T-helper 1 cell treated with Interleukin-12 subunit alpha and Interleukin-12 subunit beta and Interleukin-4 antibody, amounts not matched to agents 30 μg/mL and 1 μg/mL, for 36 hours (primary cell): ENCODE measurements around the gene THRB.

Source experiments
- H3K27ac Mint-ChIP-seq: one replicate; pipeline ENCODE4 v1.8.0; 2021; ENCODE audit warnings: mild to moderate bottlenecking, mixed read lengths
- H3K27me3 Mint-ChIP-seq: one replicate; pipeline ENCODE4 v1.8.0; 2021; ENCODE audit warnings: low read depth, mixed read lengths
- H3K36me3 Mint-ChIP-seq: one replicate; pipeline ENCODE4 v1.8.0; 2021; ENCODE audit warnings: low read depth, mixed read lengths
- H3K4me1 Mint-ChIP-seq: one replicate; pipeline ENCODE4 v1.8.0; 2021; ENCODE audit warnings: low read depth, mixed read lengths
- H3K4me3 Mint-ChIP-seq: one replicate; pipeline ENCODE4 v1.8.0; 2021; ENCODE audit warnings: mild to moderate bottlenecking, moderate library complexity, mixed read lengths
- H3K9me3 Mint-ChIP-seq: one replicate; pipeline ENCODE4 v1.8.0; 2021; ENCODE audit warnings: mixed read lengths

THRB gene

DNA sequence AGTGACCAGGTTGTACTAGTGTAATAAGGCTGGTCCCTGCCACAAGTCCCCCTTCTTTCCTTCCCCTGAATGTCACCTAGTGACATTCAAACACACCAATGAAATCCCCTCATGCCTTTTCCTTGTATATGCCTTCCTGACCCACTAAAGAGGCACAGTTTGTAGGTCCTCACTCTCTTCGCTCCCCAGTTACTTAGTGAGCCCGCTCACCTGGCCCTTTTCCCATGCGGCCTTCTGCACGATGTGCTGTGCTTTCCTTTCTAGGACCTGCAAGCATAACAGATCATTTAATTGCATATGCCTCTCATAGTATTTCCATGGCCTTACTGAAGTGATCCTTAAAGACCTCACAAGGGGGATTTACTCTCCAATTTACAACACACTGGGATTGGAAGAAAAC lies 146.3 kb downstream of the THRB start:
- Mint-ChIP-seq H3K27ac (no peak overlapping the region), H3K9me3 (no peaks in the 10 kb centered on the region), H3K4me1 (no peaks in the 10 kb centered on the region), H3K4me3 (no peak overlapping the region), H3K36me3 (no peaks in the 10 kb centered on the region), H3K27me3 (no peaks in the 10 kb centered on the region)

- Mint-ChIP-seq H3K36me3 (no peaks in the 10 kb centered on the region), H3K27ac (no peak overlapping the region)
Observed at GRCh38 chr3:24344784-24345439, 149.7 kb downstream of the THRB start.

DNA sequence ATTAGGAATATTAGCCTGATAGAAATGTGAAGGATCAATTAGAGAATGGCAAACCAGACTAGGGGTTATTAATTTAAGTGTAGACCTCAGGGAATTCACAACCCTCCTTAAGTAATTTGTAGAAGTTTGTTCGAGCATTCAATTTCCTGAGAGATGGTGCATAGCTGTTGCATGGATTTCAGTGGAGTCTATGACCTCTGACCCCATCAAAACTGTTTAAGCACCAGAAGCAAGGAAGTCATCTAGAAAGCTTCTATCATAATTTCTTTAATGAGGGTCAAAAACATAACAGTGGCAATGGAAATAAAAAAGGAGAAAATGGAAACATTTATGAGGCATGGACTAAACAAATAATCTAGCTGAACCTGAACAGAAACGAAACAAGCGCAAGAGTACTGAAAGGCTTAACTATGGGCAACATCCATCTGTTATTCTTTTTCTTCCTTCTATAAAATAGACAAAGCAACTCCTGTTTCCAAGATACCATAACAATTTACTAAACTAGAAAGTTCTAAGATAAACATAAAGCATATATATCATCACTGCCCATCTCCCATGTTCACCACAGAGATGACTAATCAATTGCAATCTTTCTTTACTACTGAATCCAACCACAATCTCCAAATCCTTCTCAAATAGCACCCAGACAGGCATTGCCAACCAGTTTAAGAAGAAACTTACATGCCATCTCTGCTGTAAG lies 151.4 kb downstream of the THRB start:
- Mint-ChIP-seq H3K27ac (no peak overlapping the region), H3K4me3 (no peak overlapping the region), H3K36me3 (no peaks in the 10 kb centered on the region), H3K4me1 (no peaks in the 10 kb centered on the region), H3K27me3 (no peaks in the 10 kb centered on the region), H3K9me3 (no peaks in the 10 kb centered on the region)

More at GRCh38 chr3:24344784-24345439, 149.7 kb downstream of the THRB start:
- H3K4me3 Mint-ChIP-seq, result no peak overlapping the region
- H3K9me3 Mint-ChIP-seq, result no peaks in the 10 kb centered on the region
- no peaks in the 10 kb centered on the region for H3K27me3 Mint-ChIP-seq
- H3K4me1 Mint-ChIP-seq, result no peaks in the 10 kb centered on the region

DNA sequence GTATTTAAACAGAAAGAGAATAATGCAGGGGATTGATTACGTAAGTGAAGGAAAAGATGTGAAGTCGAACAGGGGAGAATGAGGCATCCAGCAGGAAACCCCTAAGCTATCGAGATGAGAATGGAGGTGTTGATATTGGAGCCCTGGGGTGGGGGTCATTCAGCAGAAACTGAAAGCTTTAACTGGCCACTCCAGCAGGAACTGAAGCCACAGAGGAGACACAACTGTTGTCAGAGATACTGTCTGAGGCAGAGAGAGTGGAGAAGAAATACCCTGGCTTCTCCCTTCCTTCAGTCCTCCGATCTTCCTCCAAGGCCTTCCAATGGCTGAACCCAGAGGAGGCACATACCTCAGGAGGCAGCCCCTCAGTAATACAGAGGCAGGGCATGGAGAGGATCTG lies 152.4 kb downstream of the THRB start:
- Mint-ChIP-seq H3K27me3 (no peaks in the 10 kb centered on the region), H3K27ac (no peak overlapping the region), H3K9me3 (no peaks in the 10 kb centered on the region), H3K36me3 (no peaks in the 10 kb centered on the region), H3K4me1 (no peaks in the 10 kb centered on the region), H3K4me3 (no peak overlapping the region)

DNA sequence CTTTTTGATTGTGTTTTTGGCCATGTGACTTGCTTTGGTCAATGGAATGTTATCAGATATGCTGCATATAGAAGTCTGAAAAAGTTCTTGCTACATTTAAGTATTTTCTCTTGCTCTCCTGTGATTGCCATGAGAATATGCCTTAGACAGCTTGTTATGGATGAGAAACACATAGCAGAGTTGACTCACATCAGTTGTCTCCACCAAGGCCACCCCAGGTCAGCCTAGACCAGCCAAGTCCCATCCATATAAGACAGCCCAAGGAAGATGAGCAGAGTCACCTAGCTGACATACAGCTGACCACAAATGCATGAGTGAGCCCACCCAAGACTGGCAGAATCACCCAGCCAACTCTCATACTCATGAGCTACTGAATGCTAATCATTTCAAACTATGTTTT lies 153.0 kb downstream of the THRB start:
- no peaks in the 10 kb centered on the region for H3K9me3 Mint-ChIP-seq
- H3K4me1 Mint-ChIP-seq, result no peaks in the 10 kb centered on the region
- no peaks in the 10 kb centered on the region for H3K27me3 Mint-ChIP-seq
- no peak overlapping the region for H3K27ac Mint-ChIP-seq
- H3K4me3 Mint-ChIP-seq, result no peak overlapping the region
- H3K36me3 Mint-ChIP-seq, result no peaks in the 10 kb centered on the region

- H3K4me3 Mint-ChIP-seq, result no peak overlapping the region
Observed at GRCh38 chr3:24340966-24341365, 153.7 kb downstream of the THRB start.

DNA sequence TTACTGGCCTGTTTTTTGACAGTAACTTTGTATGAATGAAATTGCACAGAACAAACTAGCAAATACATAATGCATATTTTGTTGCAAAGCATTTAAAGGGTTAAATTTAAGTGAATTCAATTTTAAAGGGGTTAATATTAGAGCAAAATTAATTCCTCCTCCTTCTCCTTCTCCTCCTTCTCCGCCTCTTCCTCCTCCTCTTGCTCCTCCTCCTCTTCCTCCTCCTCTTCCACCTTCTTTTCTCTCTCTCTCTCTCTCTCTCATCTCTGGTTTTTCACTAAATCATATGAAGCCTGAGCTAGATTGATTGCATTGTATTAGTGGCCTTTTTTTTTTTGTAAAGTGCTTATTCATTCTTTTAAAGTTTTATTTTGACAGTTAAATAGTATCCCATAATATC lies 154.5 kb downstream of the THRB start:
- Mint-ChIP-seq H3K27me3 (no peaks in the 10 kb centered on the region), H3K4me1 (no peaks in the 10 kb centered on the region), H3K36me3 (no peaks in the 10 kb centered on the region), H3K9me3 (no peaks in the 10 kb centered on the region), H3K27ac (no peak overlapping the region), H3K4me3 (no peak overlapping the region)

More at GRCh38 chr3:24340966-24341365, 153.7 kb downstream of the THRB start:
- H3K27me3 Mint-ChIP-seq, result no peaks in the 10 kb centered on the region
- H3K36me3 Mint-ChIP-seq, result no peaks in the 10 kb centered on the region
- H3K9me3 Mint-ChIP-seq, result no peaks in the 10 kb centered on the region
- no peaks in the 10 kb centered on the region for H3K4me1 Mint-ChIP-seq
- no peak overlapping the region for H3K27ac Mint-ChIP-seq

GRCh38 chr3:24339266-24339825 lies 155.3 kb downstream of the THRB start:
- Mint-ChIP-seq H3K36me3 (no peaks in the 10 kb centered on the region), H3K27me3 (no peaks in the 10 kb centered on the region), H3K9me3 (no peaks in the 10 kb centered on the region), H3K4me1 (no peaks in the 10 kb centered on the region), H3K27ac (no peak overlapping the region), H3K4me3 (no peak overlapping the region)

- Mint-ChIP-seq H3K27ac (no peak overlapping the region), H3K36me3 (no peaks in the 10 kb centered on the region), H3K27me3 (no peaks in the 10 kb centered on the region), H3K9me3 (no peaks in the 10 kb centered on the region), H3K4me1 (no peaks in the 10 kb centered on the region), H3K4me3 (no peak overlapping the region)
Observed at GRCh38 chr3:24338409-24339130, 156.1 kb downstream of the THRB start.

GRCh38 chr3:24336101-24336500 lies 158.5 kb downstream of the THRB start:
- H3K9me3 Mint-ChIP-seq, result no peaks in the 10 kb centered on the region
- no peaks in the 10 kb centered on the region for H3K27me3 Mint-ChIP-seq
- H3K4me3 Mint-ChIP-seq, result no peak overlapping the region
- H3K27ac Mint-ChIP-seq, result no peak overlapping the region
- H3K36me3 Mint-ChIP-seq, result no peaks in the 10 kb centered on the region
- H3K4me1 Mint-ChIP-seq, result no peaks in the 10 kb centered on the region

- H3K4me1 Mint-ChIP-seq, result no peaks in the 10 kb centered on the region
- H3K27me3 Mint-ChIP-seq, result no peaks in the 10 kb centered on the region
- no peaks in the 10 kb centered on the region for H3K36me3 Mint-ChIP-seq
- no peak overlapping the region for H3K4me3 Mint-ChIP-seq
- no peaks in the 10 kb centered on the region for H3K9me3 Mint-ChIP-seq
- H3K27ac Mint-ChIP-seq, result no peak overlapping the region
Observed at GRCh38 chr3:24332092-24332491, 162.6 kb downstream of the THRB start.

DNA sequence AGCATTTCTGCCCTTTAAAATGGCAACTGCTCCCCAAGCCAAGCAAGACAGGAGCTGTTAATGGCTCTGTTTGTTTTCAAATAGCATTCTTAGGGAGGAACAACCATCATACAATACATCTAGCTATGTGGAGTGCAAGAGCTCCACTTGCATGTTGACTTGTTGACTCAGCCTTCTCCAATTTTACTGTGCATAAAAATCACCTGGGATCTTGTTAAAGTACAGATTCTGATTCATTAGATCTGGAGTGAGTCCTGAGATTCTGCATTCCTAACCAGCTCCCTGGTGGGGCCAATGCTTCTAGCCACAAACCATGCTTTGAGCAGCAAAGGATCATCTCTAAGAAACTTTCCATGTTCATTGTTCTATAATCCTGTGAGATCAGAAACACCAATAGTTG lies 171.4 kb downstream of the THRB start:
- H3K4me3 Mint-ChIP-seq, result no peak overlapping the region
- no peaks in the 10 kb centered on the region for H3K27me3 Mint-ChIP-seq
- no peak overlapping the region for H3K27ac Mint-ChIP-seq
- H3K9me3 Mint-ChIP-seq, result no peaks in the 10 kb centered on the region
- H3K4me1 Mint-ChIP-seq, result no peaks in the 10 kb centered on the region
- no peaks in the 10 kb centered on the region for H3K36me3 Mint-ChIP-seq

DNA sequence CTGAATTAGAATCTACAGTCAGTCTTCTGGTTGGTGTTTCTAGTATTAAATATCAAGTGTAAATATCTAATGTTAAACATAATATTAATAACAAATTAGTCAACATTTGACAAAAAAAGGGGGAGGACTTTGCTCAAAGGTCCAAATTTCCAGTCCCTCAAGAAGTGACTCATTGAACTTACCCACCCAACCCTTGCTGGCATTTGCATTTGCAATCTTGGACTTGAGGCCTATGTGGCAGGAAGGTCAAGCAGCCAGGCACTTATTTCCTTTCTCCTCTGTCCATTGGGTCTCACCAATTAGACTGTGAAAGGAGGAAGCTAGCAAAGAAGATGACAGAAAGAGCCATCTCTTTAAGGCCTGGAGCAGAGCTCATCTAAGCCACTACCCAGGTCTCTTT lies 174.0 kb downstream of the THRB start:
- no peaks in the 10 kb centered on the region for H3K36me3 Mint-ChIP-seq
- H3K9me3 Mint-ChIP-seq, result no peaks in the 10 kb centered on the region
- no peak overlapping the region for H3K4me3 Mint-ChIP-seq
- no peak overlapping the region for H3K27ac Mint-ChIP-seq
- no peaks in the 10 kb centered on the region for H3K27me3 Mint-ChIP-seq
- no peaks in the 10 kb centered on the region for H3K4me1 Mint-ChIP-seq

DNA sequence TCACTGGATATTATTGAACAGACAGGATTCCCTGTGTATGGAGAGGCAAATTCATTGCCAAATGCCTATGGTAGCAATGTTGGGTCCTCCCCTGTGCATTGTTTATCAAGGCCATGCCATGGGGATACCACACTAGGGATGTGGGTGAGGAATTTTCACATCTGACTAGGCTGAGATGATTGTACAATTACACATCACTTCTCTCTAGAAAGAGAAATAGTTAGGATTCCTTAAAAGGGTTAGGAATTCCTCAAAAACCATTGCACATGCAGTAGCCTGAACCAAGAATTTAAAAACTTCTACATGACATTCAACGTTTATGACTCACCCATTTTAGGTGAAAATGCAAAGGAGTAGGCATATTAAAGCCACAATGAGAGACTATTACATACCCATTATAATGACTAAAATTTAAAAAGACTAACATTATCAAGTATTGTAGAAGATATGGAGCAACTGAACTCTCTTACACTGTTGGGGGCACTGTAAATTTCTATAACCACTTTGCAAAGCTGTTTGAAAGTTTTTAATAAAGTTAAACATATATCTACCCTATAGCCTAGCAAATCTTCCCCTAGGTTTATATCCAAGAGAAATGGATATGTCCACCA lies 175.9 kb downstream of the THRB start:
- H3K9me3 Mint-ChIP-seq, result no peaks in the 10 kb centered on the region
- H3K36me3 Mint-ChIP-seq, result no peaks in the 10 kb centered on the region
- no peak overlapping the region for H3K4me3 Mint-ChIP-seq
- H3K27ac Mint-ChIP-seq, result no peak overlapping the region
- no peaks in the 10 kb centered on the region for H3K4me1 Mint-ChIP-seq
- H3K27me3 Mint-ChIP-seq, result no peaks in the 10 kb centered on the region
